BLaER1 (cell line): ENCODE results near the gene MGLL.

Experiments
- H3K27ac ChIP-seq: shearing (Covaris generic); formaldehyde crosslinking; 2 replicates; pipeline ENCODE4 v1.8.1; 2022
- H3K27me3 ChIP-seq: shearing (Covaris generic); formaldehyde crosslinking; 2 replicates; pipeline ENCODE4 v1.8.1; 2022
- H3K36me3 ChIP-seq: shearing (Covaris generic); formaldehyde crosslinking; 2 replicates; pipeline ENCODE4 v1.8.1; 2022
- H3K4me1 ChIP-seq: shearing (Covaris generic); formaldehyde crosslinking; 2 replicates; pipeline ENCODE4 v1.8.1; 2022
- H3K4me2 ChIP-seq: shearing (Covaris generic); formaldehyde crosslinking; 2 replicates; pipeline ENCODE4 v1.8.1; 2022
- H3K4me3 ChIP-seq: shearing (Covaris generic); formaldehyde crosslinking; 2 replicates; pipeline ENCODE4 v1.8.1; 2022
- H3K9ac ChIP-seq: shearing (Covaris generic); formaldehyde crosslinking; 2 replicates; pipeline ENCODE4 v1.8.1; 2022
- H3K9me3 ChIP-seq: shearing (Covaris generic); formaldehyde crosslinking; 2 replicates; pipeline ENCODE4 v1.8.1; 2022
- H4K20me1 ChIP-seq: shearing (Covaris generic); formaldehyde crosslinking; 2 replicates; pipeline ENCODE4 v1.8.1; 2022
- Cebpa-rat ChIP-seq: shearing (Covaris generic); IDR thresholded peaks from 2 replicates; pipeline ENCODE4 v1.8.1; 2022

MGLL gene

DNA sequence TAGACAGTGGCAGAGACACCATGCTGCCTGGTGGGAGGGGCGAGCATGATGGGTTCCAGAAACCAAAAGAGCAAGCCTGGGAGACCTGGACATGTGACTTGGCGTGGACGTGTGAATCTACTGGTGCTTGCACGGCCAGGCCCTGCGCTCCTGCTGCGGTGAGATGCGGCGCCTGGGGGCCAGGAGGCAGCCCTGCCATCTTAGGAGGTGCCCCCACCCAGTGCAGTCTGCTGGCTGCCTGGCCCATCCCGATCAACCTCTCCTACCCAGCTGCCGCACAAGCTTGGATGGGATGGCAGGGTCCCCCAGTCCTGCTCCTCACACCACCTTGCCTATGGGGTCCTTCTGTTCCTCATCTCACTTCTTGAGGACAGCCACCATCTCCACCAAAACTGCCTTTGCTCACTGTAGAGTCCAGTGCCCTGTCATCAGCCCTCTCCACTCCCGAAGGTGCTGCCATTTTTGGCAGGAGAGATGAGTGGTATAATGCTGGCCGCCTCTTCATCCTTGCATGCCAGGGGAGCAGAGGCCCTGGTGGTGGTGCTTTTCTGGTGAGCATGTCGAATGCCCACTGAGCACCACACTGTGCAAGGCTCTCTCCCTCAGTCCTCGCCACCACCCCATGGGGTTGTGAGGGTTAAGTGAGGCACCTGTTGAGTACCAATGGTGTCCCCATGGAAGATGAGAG, 152.6 kb downstream of the MGLL start:
- Histone ChIP-seq H3K36me3 (0 out of 2 replicates have a peak, but pooled peaks cover 5% of the 10 kb centered on the region), H3K9me3 (no peaks in the 10 kb centered on the region), H3K27ac (no peak overlapping the region), H3K27me3 (no peaks in the 10 kb centered on the region), H3K4me1 (peaks cover 21% of the 10 kb centered on the region), H4K20me1 (no peaks in the 10 kb centered on the region; the same call in 1 of the 2 replicates), H3K4me3 (no peak overlapping the region), H3K4me2 (no peak overlapping the region), H3K9ac (no peak overlapping the region)
- no peak for TF ChIP-seq Cebpa-rat

DNA sequence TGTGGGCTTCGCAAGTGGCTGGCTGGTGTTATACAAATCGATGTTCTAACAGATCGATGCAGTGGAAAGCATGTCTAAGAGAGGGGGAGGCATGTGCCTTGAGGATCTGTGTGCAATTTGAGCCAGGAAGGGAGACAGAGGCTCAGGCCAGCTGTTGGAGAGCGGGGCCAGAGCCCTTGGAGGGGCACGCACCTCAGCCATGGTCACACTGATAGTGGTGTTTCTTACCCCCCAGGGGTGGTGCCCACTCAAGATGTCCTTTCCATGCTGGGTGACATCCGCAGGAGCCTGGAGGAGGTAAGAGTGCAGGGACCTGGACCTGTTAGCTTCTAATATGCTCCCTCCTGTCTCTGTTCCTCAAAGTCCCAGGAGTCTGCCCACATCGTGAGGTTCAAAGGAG, 153.4 kb downstream of the MGLL start:
- Histone ChIP-seq H3K27ac (no peak overlapping the region), H4K20me1 (no peaks in the 10 kb centered on the region), H3K9ac (no peak overlapping the region), H3K4me3 (no peak overlapping the region), H3K27me3 (no peaks in the 10 kb centered on the region), H3K36me3 (0 out of 2 replicates have a peak, but pooled peaks cover 5% of the 10 kb centered on the region), H3K4me1 (peaks cover 19% of the 10 kb centered on the region), H3K9me3 (no peaks in the 10 kb centered on the region), H3K4me2 (no peak overlapping the region)
- TF ChIP-seq Cebpa-rat = no peak

GRCh38 chr3:127667119-127667681, 155.1 kb downstream of the MGLL start:
- Histone ChIP-seq H3K9me3 (no peaks in the 10 kb centered on the region), H3K27ac (no peak overlapping the region), H3K4me3 (no peak overlapping the region), H4K20me1 (no peaks in the 10 kb centered on the region), H3K9ac (no peak overlapping the region), H3K36me3 (0 out of 2 replicates have a peak, but pooled peaks cover 5% of the 10 kb centered on the region), H3K4me2 (no peak overlapping the region), H3K4me1 (peaks cover 11% of the 10 kb centered on the region), H3K27me3 (no peaks in the 10 kb centered on the region)
- TF ChIP-seq Cebpa-rat = no peak

GRCh38 chr3:127666676-127667075, 155.6 kb downstream of the MGLL start:
- Histone ChIP-seq H3K4me3 (no peak overlapping the region), H3K27me3 (no peaks in the 10 kb centered on the region), H3K36me3 (0 out of 2 replicates have a peak, but pooled peaks cover 5% of the 10 kb centered on the region), H3K4me1 (peaks cover 6% of the 10 kb centered on the region), H3K27ac (no peak overlapping the region), H3K9me3 (no peaks in the 10 kb centered on the region), H3K9ac (no peak overlapping the region), H3K4me2 (no peak overlapping the region), H4K20me1 (no peaks in the 10 kb centered on the region)
- no peak for TF ChIP-seq Cebpa-rat

- H3K4me3 ChIP-seq = no peak overlapping the region
- no peak overlapping the region for H3K4me2 ChIP-seq
- no peak overlapping the region for H3K9ac ChIP-seq
- H3K9me3 ChIP-seq = no peaks in the 10 kb centered on the region
- no peaks in the 10 kb centered on the region for H3K27me3 ChIP-seq
- peaks cover 8% of the 10 kb centered on the region for H3K4me1 ChIP-seq
- H3K27ac ChIP-seq = no peak overlapping the region
- 0 out of 2 replicates have a peak, but pooled peaks cover 5% of the 10 kb centered on the region for H3K36me3 ChIP-seq
- TF ChIP-seq Cebpa-rat = no peak
- H4K20me1 ChIP-seq = no peaks in the 10 kb centered on the region
Measured at GRCh38 chr3:127665586-127665985, 156.7 kb downstream of the MGLL start.

DNA sequence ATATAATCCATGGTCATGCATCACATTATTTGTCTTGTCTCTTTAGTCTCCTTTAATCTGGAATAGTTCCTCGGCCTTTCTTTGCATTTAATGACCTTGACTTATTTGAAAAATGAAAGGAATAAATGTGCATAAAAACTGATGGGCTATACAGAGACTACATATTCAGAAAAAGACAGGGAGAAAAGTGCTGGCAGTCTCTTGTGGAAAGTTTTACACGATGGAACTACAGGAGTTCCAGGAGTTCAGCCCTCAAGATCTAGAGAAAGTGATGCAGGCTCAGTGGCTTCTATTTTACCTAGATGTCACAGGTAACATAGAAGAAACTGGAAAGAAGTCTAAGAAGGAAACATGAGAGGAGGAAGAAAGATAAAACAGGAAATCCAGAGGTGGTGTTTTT, 157.2 kb downstream of the MGLL start:
- Histone ChIP-seq H3K9me3 (no peaks in the 10 kb centered on the region), H3K4me1 (peaks cover 12% of the 10 kb centered on the region), H3K9ac (no peak overlapping the region), H3K4me3 (no peak overlapping the region), H3K27ac (no peak overlapping the region), H3K4me2 (no peak overlapping the region), H4K20me1 (no peaks in the 10 kb centered on the region), H3K27me3 (no peaks in the 10 kb centered on the region), H3K36me3 (0 out of 2 replicates have a peak, but pooled peaks cover 5% of the 10 kb centered on the region)
- no peak for TF ChIP-seq Cebpa-rat

GRCh38 chr3:127663151-127663550, 159.2 kb downstream of the MGLL start:
- Histone ChIP-seq H3K27me3 (no peaks in the 10 kb centered on the region), H3K9me3 (no peaks in the 10 kb centered on the region), H3K4me1 (peaks cover 18% of the 10 kb centered on the region), H3K36me3 (0 out of 2 replicates have a peak, but pooled peaks cover 5% of the 10 kb centered on the region), H3K4me2 (no peak overlapping the region), H3K27ac (no peak overlapping the region), H4K20me1 (no peaks in the 10 kb centered on the region), H3K9ac (no peak overlapping the region), H3K4me3 (no peak overlapping the region)
- no peak for TF ChIP-seq Cebpa-rat

GRCh38 chr3:127662001-127662469, 160.3 kb downstream of the MGLL start:
- Histone ChIP-seq H3K36me3 (0 out of 2 replicates have a peak, but pooled peaks cover 5% of the 10 kb centered on the region), H3K27me3 (no peaks in the 10 kb centered on the region), H3K4me1 (peaks cover 18% of the 10 kb centered on the region), H3K4me2 (no peak overlapping the region), H3K9me3 (no peaks in the 10 kb centered on the region), H4K20me1 (no peaks in the 10 kb centered on the region), H3K4me3 (no peak overlapping the region), H3K9ac (no peak overlapping the region), H3K27ac (no peak overlapping the region)
- no peak for TF ChIP-seq Cebpa-rat

DNA sequence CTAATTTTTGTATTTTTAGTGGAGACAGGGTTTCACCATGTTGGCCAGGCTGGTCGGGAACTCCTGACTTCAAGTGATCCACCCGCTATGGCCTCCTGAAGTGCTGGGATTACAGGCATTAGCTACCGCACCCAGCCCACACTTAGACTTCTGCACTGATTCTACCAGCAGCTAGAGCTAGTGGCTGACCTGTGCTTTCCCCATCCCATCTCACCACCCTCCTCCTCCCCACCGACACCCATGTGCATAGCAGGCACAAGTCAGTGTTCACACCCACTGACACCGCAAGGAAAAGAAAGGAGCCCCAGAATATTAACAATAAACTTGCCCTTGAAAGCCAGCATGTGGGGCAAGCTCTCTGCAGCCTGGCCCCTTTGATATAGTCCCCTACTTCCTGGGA, 160.7 kb downstream of the MGLL start:
- Histone ChIP-seq H3K4me3 (no peak overlapping the region), H3K27ac (no peak overlapping the region), H3K4me1 (peaks cover 18% of the 10 kb centered on the region), H3K27me3 (no peaks in the 10 kb centered on the region), H3K4me2 (no peak overlapping the region), H3K36me3 (0 out of 2 replicates have a peak, but pooled peaks cover 3% of the 10 kb centered on the region), H3K9me3 (no peaks in the 10 kb centered on the region), H4K20me1 (no peaks in the 10 kb centered on the region), H3K9ac (no peak overlapping the region)
- TF ChIP-seq Cebpa-rat = no peak

GRCh38 chr3:127660621-127661251, 161.6 kb downstream of the MGLL start:
- peak overlapping the region; percentile 72 for H3K4me2 ChIP-seq
- peak overlapping the region; percentile 47 for H3K27ac ChIP-seq
- H3K27me3 ChIP-seq = no peaks in the 10 kb centered on the region
- no peaks in the 10 kb centered on the region for H3K9me3 ChIP-seq
- no peaks in the 10 kb centered on the region for H3K36me3 ChIP-seq
- H4K20me1 ChIP-seq = no peaks in the 10 kb centered on the region
- no peak for TF ChIP-seq Cebpa-rat
- peaks cover 18% of the 10 kb centered on the region for H3K4me1 ChIP-seq
- no peak overlapping the region for H3K4me3 ChIP-seq
- H3K9ac ChIP-seq = no peak overlapping the region
